CD4-positive, alpha-beta memory T cell (primary cell): ENCODE measurements around the gene PRDX4. TPM values are rescaled to one million over a fixed set of nuclear protein-coding genes. Genes with fewer than 3 reads are reported as not detected.
A peak's percentile ranks its signal among the peaks of the same experiment; 100 is the strongest.
"Not testable (repeated sequence)": the region's sequence is repeated elsewhere in the genome, so short reads cannot be mapped to it uniquely, and the experiment has no call there.

ENCODE experiments used
- CTCF ChIA-PET: fragments of 350-600 bp; sonication (Branson Sonifier 250); formaldehyde crosslinking; loops from one replicate; lab custom pipeline; 2021; ENCODE audit warnings: inconsistent platforms; ENCODE audit not compliant: partially characterized antibody; lab: Charles Lee
- POLR2A ChIA-PET: fragments of 350-600 bp; sonication (Branson Sonifier 250); formaldehyde crosslinking; loops from one replicate; lab custom pipeline; 2021; ENCODE audit not compliant: partially characterized antibody; lab: Charles Lee
- DNase-seq, 5 donors: peaks; one replicate each; pipeline versions ENCODE4 v3.0.0 to v3.0.0-alpha.2; 2020 to 2022; ENCODE audit warnings: mixed read lengths in 1 of 5
- H3K27ac ChIP-seq: one replicate; pipeline ENCODE4 v1.7.0; 2013; ENCODE audit warnings: low read depth, low read length
- H3K27me3 ChIP-seq: 2 replicates; pipeline ENCODE4 v1.7.0; 2013; ENCODE audit warnings: mild to moderate bottlenecking, low read length, moderate library complexity; ENCODE audit not compliant: insufficient read depth
- H3K36me3 ChIP-seq: 2 replicates; pipeline ENCODE4 v1.7.0; 2013; ENCODE audit warnings: mild to moderate bottlenecking, low read length, moderate library complexity; ENCODE audit not compliant: insufficient read depth
- H3K4me1 ChIP-seq: 2 replicates; pipeline ENCODE4 v1.7.0; 2013; ENCODE audit warnings: mild to moderate bottlenecking, low read length, moderate library complexity; ENCODE audit not compliant: insufficient read depth
- H3K4me3 ChIP-seq, 2 donors: one replicate each; pipeline ENCODE4 v1.7.0; 2013; ENCODE audit warnings: low read length in 2 of 2, mild to moderate bottlenecking in 1 of 2
- H3K9me3 ChIP-seq, 2 donors: one replicate each; pipeline ENCODE4 v1.7.0; 2013; ENCODE audit warnings: low read length in 2 of 2, control low read depth in 1 of 2; ENCODE audit not compliant: control insufficient read depth in 1 of 2
- H3K27ac Mint-ChIP-seq, 7 donors: one replicate each; pipeline ENCODE4 v1.8.0; 2020 to 2021; ENCODE audit warnings: mixed read lengths in 7 of 7, mild to moderate bottlenecking in 6 of 7, inconsistent platforms in 3 of 7, moderate library complexity in 3 of 7
- H3K27me3 Mint-ChIP-seq, 2 donors: one replicate each; pipeline ENCODE4 v1.8.0; 2020 to 2021; ENCODE audit warnings: mixed read lengths in 2 of 2
- H3K36me3 Mint-ChIP-seq, 2 donors: one replicate each; pipeline ENCODE4 v1.8.0; 2020 to 2021; ENCODE audit warnings: mixed read lengths in 2 of 2, inconsistent platforms in 1 of 2, mild to moderate bottlenecking in 1 of 2
- H3K4me1 Mint-ChIP-seq, 4 donors: one replicate each; pipeline ENCODE4 v1.8.0; 2020 to 2021; ENCODE audit warnings: mixed read lengths in 4 of 4, mild to moderate bottlenecking in 1 of 4
- H3K4me3 Mint-ChIP-seq, 8 donors: one replicate each; pipeline ENCODE4 v1.8.0; 2020 to 2021; ENCODE audit warnings: mixed read lengths in 8 of 8, mild to moderate bottlenecking in 7 of 8, moderate library complexity in 6 of 8, inconsistent platforms in 3 of 8
- H3K9me3 Mint-ChIP-seq, 8 donors: one replicate each; pipeline ENCODE4 v1.8.0; 2020 to 2021; ENCODE audit warnings: mixed read lengths in 8 of 8, mild to moderate bottlenecking in 5 of 8, inconsistent platforms in 3 of 8, moderate library complexity in 1 of 8
- intact Hi-C: fragments of 100-400 bp; cut with micrococcal nuclease; formaldehyde crosslinking; loops from one replicate; pipeline ENCODE4 v1.15.1; 2023
- polyA plus RNA-seq, 2 donors: library from polyadenylated mRNA; unstranded; fragments of 300-500 nt; fragmentation: Illumina TruSeq; gene quantifications; one replicate each; pipeline ENCODE4 v1.2.3, GENCODE V29; 2021
- total RNA-seq, 2 experiments: library from RNA; stranded (reverse); gene quantifications; one replicate each; pipeline ENCODE4 v1.2.3, GENCODE V29; 2021

PRDX4 gene
- total and polyA plus RNA-seq, 4 experiments from 2014 or later, result 13.1 to 65.5 (median 39.2) TPM

GRCh38 chrX:23660083-23660765 is 7.1 kb upstream of the PRDX4 start:
- peak overlapping the region in 1 of 7 donors; percentile 58 for H3K27ac Mint-ChIP-seq
- H3K4me1 Mint-ChIP-seq, result peaks cover 9 to 21% (median 16%) of the 10 kb centered on the region in 4 donors
- H3K36me3 ChIP-seq, H3K27ac ChIP-seq, H3K4me3 ChIP-seq, H3K9me3 ChIP-seq, CTCF ChIA-PET, H3K9me3 Mint-ChIP-seq, H3K4me3 Mint-ChIP-seq, DNase-seq, H3K27me3 Mint-ChIP-seq, H3K27me3 ChIP-seq, intact Hi-C loops, POLR2A ChIA-PET, H3K36me3 Mint-ChIP-seq: not testable (repeated sequence)
- H3K4me1 ChIP-seq, result peaks cover 18% of the 10 kb centered on the region

GRCh38 chrX:23660766-23661132 is 6.5 kb upstream of the PRDX4 start:
- H3K27me3 ChIP-seq, result no peaks in the 10 kb centered on the region
- ChIA-PET POLR2A (no interaction called here), CTCF (no interaction called here)
- no peak overlapping the region for H3K27ac Mint-ChIP-seq
- no peak overlapping the region for H3K4me3 ChIP-seq
- no peaks in the 10 kb centered on the region for H3K27me3 Mint-ChIP-seq
- H3K9me3 ChIP-seq, result no peaks in the 10 kb centered on the region
- H3K4me3 Mint-ChIP-seq, result no peak overlapping the region
- H3K9me3 Mint-ChIP-seq, result no peaks in the 10 kb centered on the region
- H3K27ac ChIP-seq, result no peak overlapping the region
- H3K36me3 Mint-ChIP-seq, result no peaks in the 10 kb centered on the region
- no peak for DNase-seq
- intact Hi-C loops, result no loop called here
- peaks cover 18% of the 10 kb centered on the region for H3K4me1 ChIP-seq
- peaks cover 9 to 22% (median 16%) of the 10 kb centered on the region in 4 donors for H3K4me1 Mint-ChIP-seq
- no peaks in the 10 kb centered on the region for H3K36me3 ChIP-seq

GRCh38 chrX:23661671-23662070 is 5.6 kb upstream of the PRDX4 start:
- H3K27ac Mint-ChIP-seq, result peak overlapping the region in 1 of 7 donors; percentile 57
- CTCF ChIA-PET, result no interaction called here
- H3K4me3 Mint-ChIP-seq, result no peak overlapping the region

GRCh38 chrX:23662187-23662586 is 5.1 kb upstream of the PRDX4 start:
- Histone ChIP-seq H3K27me3 (no peaks in the 10 kb centered on the region), H3K4me3 (no peak overlapping the region), H3K4me1 (peaks cover 23% of the 10 kb centered on the region), H3K36me3 (no peaks in the 10 kb centered on the region), H3K27ac (no peak overlapping the region), H3K9me3 (no peaks in the 10 kb centered on the region)
- peak in 4 of 5 donors; percentile 18 to 29 (median 24) for DNase-seq
- Mint-ChIP-seq H3K4me1 (peaks cover 14 to 32% (median 21%) of the 10 kb centered on the region in 4 donors), H3K27me3 (no peaks in the 10 kb centered on the region), H3K9me3 (no peaks in the 10 kb centered on the region), H3K36me3 (peaks cover 0 to 2% of the 10 kb centered on the region in 2 donors), H3K4me3 (peak overlapping the region in 5 of 8 donors; percentile 2 to 52 (median 11)), H3K27ac (peak overlapping the region in 6 of 7 donors; percentile 23 to 80 (median 65))
- ChIA-PET POLR2A (no interaction called here), CTCF (no interaction called here)
- intact Hi-C loops, result no loop called here

More at GRCh38 chrX:23661671-23662070, 5.6 kb upstream of the PRDX4 start:
- no peak for DNase-seq
- POLR2A ChIA-PET, result no interaction called here
- intact Hi-C loops, result no loop called here
- H3K9me3 Mint-ChIP-seq, result no peaks in the 10 kb centered on the region
- Histone ChIP-seq H3K4me3 (no peak overlapping the region), H3K4me1 (peaks cover 20% of the 10 kb centered on the region), H3K36me3 (no peaks in the 10 kb centered on the region), H3K27ac (no peak overlapping the region), H3K27me3 (no peaks in the 10 kb centered on the region), H3K9me3 (no peaks in the 10 kb centered on the region)
- H3K36me3 Mint-ChIP-seq, result no peaks in the 10 kb centered on the region
- H3K4me1 Mint-ChIP-seq, result peaks cover 14 to 28% (median 21%) of the 10 kb centered on the region in 4 donors
- H3K27me3 Mint-ChIP-seq, result no peaks in the 10 kb centered on the region

GRCh38 chrX:23662853-23663252 is 4.4 kb upstream of the PRDX4 start:
- H3K27ac ChIP-seq, result no peak overlapping the region
- peaks cover 23% of the 10 kb centered on the region for H3K4me1 ChIP-seq
- Mint-ChIP-seq H3K36me3 (peaks cover 0 to 2% of the 10 kb centered on the region in 2 donors), H3K4me3 (no peak overlapping the region), H3K9me3 (no peaks in the 10 kb centered on the region), H3K27me3 (no peaks in the 10 kb centered on the region), H3K4me1 (peaks cover 14 to 34% (median 22%) of the 10 kb centered on the region in 4 donors), H3K27ac (peak overlapping the region in 1 of 7 donors; percentile 57)
- H3K36me3 ChIP-seq, result no peaks in the 10 kb centered on the region
- no peak for DNase-seq
- intact Hi-C loops, result no loop called here
- POLR2A ChIA-PET, result no interaction called here
- CTCF ChIA-PET, result no interaction called here
- no peak overlapping the region for H3K4me3 ChIP-seq
- H3K9me3 ChIP-seq, result no peaks in the 10 kb centered on the region
- H3K27me3 ChIP-seq, result no peaks in the 10 kb centered on the region

DNA sequence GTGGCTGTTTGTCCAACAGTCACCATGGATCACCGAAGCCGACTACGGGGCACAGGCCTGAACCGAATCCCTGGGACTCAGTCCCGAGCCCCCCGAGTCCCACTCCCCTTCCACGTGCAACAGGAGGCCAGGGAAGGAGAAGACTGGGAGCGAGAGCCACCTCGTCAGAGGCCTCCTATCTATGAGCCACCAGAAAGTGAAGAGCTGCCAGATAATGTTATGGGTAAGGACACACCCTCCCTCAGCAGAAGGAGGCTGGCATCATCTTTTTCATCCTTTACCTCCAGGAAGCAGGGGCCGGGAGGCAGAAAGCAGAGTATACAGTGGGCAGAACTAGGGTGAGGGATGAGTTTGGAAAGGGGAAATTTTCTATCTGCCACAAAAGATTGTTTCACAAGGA is 2.8 kb upstream of the PRDX4 start:
- no peak overlapping the region for H3K27ac ChIP-seq
- no peak overlapping the region for H3K4me3 Mint-ChIP-seq
- H3K4me1 Mint-ChIP-seq, result peaks cover 21 to 43% (median 29%) of the 10 kb centered on the region in 4 donors
- H3K27ac Mint-ChIP-seq, result no peak overlapping the region
- no peaks in the 10 kb centered on the region for H3K9me3 ChIP-seq
- no peak overlapping the region for H3K4me3 ChIP-seq
- peaks cover 29% of the 10 kb centered on the region for H3K4me1 ChIP-seq
- ChIA-PET CTCF (interaction anchor here (1.0 kb wide), 1 partner anchor 237 kb away, joined by 4 read pairs; no protein-coding TSS in a partner anchor), POLR2A (no interaction called here)
- H3K36me3 ChIP-seq, result no peaks in the 10 kb centered on the region
- H3K36me3 Mint-ChIP-seq, result peaks cover 0 to 2% of the 10 kb centered on the region in 2 donors
- H3K9me3 Mint-ChIP-seq, result no peaks in the 10 kb centered on the region
- H3K27me3 ChIP-seq, result no peaks in the 10 kb centered on the region
- intact Hi-C loops, result no loop called here
- H3K27me3 Mint-ChIP-seq, result no peaks in the 10 kb centered on the region
- DNase-seq, result no peak

DNA sequence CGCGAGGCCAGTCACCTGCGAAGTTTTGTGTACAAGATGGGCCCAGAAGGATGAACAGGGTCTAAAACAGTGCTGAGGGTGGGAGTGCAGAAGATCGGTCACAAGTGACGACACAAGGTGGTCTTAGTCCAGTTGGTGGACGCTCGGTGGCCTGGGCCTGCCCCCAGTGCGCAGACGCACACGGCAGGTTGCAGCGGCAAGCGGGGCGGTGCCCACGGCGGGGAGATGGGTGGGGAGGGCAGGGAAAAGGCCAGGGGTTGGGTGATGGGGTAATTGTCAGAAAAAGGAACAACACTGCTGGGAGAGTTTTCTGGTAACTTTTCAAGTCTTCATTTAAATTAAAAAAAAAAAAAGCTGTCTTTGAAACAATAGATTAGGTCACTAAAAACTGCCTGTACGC is 1.0 kb upstream of the PRDX4 start:
- Histone ChIP-seq H3K4me3 (no peak overlapping the region), H3K27ac (no peak overlapping the region), H3K36me3 (no peaks in the 10 kb centered on the region), H3K4me1 (peaks cover 29% of the 10 kb centered on the region), H3K27me3 (no peaks in the 10 kb centered on the region), H3K9me3 (no peaks in the 10 kb centered on the region)
- Mint-ChIP-seq H3K27me3 (no peaks in the 10 kb centered on the region), H3K27ac (peak overlapping the region in 3 of 7 donors; percentile 53 to 77 (median 66)), H3K9me3 (no peaks in the 10 kb centered on the region), H3K4me1 (peaks cover 21 to 41% (median 27%) of the 10 kb centered on the region in 4 donors), H3K36me3 (peaks cover 0 to 2% of the 10 kb centered on the region in 2 donors), H3K4me3 (peak overlapping the region in 5 of 8 donors; percentile 24 to 67 (median 51))
- POLR2A ChIA-PET, result interaction anchor here (0.7 to 2.3 kb wide), 3 partner anchors 77 to 117 kb away, joined by 5 to 7 read pairs (median 5); partner anchors contain the start of genes ACOT9 and SAT1
- no peak for DNase-seq
- intact Hi-C loops, result loop anchor here (5.0 kb wide), 2 partner anchors 76 to 486 kb away; partner anchors contain the start of gene ACOT9
- CTCF ChIA-PET, result interaction anchor here (1.7 to 2.8 kb wide), 2 partner anchors 14 to 235 kb away, joined by 6 to 10 read pairs; no protein-coding TSS in a partner anchor
